ENCODE data around the gene HOXD11.

HOXD11 gene

DNA sequence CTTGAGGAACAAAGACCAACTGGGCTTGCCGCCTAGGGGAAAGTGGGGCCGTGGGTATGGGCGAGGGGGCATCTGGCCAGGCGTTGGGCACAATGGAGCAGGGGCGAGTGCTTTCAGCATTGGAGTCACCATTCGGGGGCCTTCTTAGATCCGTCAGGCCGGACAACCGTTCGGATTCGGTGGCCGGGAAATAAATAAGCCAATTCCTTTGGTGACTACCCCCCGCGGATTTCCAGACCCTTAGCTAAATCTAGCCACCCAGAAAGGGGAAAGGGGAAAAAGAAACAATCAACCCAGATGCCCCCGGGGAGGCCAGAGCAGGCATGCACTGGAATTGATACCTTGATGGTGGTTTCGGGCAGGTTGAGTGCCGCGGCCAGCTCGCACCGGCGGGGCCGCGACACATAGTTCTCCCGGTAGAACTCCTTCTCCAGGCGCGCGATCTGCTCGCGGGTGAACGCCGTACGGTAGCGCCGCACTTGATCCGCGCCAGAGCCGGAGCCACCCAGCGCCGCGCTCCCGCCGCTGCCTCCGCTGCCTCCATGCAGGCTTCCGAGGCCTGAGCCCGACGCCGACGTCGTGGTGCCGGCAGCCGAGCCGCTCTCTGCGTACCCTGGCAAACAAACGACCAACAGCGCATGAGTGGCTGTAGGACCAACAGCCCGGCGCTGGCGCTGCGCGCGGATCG is 25.1 kb upstream of the HOXD11 start:
- no peak for DNase-seq

- DNase-seq, result no peak
These were observed 24.6 kb upstream of the HOXD11 start for GRCh38 chr2:176082525-176082823.

- DNase-seq, result no peak
These were observed 24.0 kb upstream of the HOXD11 start for GRCh38 chr2:176082824-176083751.

DNA sequence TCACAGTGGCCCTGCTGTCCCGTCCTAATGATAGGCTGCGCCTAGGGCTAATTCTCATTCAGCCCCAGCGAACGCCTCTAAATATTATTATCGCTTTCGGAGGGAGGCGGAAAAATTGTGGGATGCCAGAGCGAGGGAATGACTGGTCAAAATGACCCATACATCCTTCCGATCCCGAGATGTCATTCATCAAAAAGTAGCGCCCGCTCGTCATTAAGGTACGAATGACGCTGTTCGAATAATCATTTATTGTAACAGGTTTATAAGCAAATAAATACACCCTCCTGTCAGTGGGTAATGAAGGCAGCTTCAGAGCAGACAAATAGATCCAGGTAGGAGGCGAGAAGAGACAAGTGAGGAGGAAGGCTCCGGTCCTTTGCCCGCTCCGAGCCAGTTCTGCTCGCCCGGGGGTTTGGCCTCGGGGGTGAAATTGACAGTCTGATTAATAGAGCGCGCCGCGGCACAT is 23.3 kb upstream of the HOXD11 start, which contains the start of gene EVX2:
Gene EVX2 (minus strand): TSS at position 167 of the 466 bp plus-strand sequence. CDS start 186 bp downstream, outside the sequence.
- DNase-seq, result no peak

DNA sequence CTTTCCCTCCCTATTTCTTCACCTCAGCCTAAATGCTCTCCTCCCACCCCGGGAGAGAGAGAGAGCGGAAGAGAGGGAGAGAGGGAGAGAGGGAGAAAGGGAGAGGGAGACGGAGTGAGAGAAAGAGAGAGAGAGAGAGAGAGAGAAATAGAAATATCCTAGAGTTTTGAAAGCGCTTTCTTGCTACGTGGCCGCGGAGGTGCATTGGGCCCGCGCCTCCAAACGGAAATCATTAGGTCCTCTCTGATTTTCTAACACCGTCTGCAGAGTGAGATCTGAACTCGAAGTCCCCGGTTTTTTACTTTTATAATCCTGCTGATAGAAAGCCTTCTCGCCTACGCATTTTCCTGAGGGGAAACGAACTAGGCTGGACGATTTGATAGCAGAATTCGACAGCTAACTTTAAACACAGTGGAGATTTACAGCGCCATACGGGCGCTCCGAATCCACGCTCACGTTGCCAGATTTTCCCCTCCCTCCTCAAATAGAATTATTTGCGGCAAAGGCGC is 22.4 kb upstream of the HOXD11 start:
- DNase-seq, result peak; percentile 10

- DNase-seq, result peak; percentile 16
These were observed 21.8 kb upstream of the HOXD11 start for GRCh38 chr2:176085120-176085788.

DNA sequence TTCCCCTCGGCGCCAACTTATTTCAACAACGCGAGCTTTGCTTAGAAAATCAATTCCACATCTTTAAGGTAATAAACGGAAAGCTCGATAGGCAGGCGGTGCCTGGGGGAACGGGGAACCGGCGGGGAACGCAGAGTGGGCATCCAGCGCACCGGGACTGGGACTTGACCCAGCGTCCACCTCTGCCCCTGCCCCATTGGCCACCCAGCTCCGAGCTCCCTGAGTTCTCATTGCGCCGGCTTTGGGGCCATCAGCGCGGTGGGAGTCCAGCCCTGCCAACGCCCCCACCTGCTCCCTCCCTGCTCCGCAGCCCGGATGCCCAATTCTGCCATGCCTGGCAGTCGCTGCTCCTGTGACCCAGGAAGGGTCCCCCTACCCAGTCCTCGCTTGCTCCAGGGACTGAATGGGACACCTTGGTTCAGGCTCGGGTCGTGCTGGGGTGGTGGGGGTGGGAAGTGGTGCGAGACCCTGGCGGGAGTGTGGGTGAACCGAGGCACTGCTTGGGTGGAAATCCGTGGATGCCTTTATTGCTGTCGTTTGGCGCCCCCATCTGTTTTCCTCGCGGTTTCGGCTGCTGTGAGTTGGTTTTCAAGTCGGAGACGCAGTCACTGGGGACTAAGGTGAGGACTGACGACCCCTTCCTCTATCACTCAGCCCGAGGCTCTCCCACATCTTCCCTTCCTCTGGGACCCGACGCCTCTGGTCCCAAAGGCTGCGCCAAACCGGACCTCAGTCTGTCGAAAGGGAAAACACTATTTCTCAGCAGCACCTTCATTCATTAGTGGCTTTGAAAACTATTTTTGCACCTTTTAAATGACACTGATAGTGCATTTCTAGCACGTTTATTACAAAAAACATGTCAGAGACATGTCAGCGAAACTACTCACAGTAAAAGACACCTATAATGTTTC is 21.0 kb upstream of the HOXD11 start:
- DNase-seq, result peak; percentile 75

DNA sequence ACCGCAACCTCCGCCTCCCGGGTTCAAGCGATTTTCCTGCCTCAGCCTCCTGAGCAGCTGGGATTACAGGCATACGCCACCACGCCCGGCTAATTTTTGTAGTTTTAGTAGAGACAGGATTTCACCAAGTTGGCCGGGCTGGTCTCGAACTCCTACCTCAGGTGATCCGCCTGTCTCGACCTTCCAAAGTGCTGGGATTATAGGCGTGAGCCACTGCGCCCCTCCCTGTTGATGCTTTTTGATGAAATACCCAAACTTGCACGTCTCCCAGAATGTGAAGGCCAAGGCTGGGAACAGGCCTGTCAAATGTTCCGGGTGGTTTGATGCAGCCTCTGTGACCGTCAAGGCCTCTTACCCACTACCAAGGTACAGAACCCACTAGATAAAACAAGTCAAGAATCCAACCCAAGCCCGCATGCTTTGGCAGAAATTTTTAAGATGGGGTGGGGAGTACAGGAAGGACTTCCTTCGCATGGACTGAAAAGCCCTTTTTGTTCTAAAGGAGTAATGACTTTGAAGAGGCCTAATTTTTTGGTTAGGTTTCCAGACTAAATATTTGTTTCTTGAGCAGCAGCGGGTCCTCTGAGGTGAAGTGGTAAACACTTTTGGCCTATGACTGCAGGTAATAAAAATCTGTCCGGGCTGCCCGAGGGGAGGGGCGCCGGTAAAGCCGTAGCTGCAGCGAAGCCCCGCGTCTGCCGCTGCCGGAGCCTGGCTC is 19.6 kb upstream of the HOXD11 start:
- DNase-seq, result no peak

- peak; percentile 78 for DNase-seq
These were observed 18.8 kb upstream of the HOXD11 start for GRCh38 chr2:176088048-176088936.

GRCh38 chr2:176088937-176089842 is 17.9 kb upstream of the HOXD11 start:
- DNase-seq, result no peak

- DNase-seq, result no peak
These were observed 17.2 kb upstream of the HOXD11 start for GRCh38 chr2:176089843-176090395.

DNA sequence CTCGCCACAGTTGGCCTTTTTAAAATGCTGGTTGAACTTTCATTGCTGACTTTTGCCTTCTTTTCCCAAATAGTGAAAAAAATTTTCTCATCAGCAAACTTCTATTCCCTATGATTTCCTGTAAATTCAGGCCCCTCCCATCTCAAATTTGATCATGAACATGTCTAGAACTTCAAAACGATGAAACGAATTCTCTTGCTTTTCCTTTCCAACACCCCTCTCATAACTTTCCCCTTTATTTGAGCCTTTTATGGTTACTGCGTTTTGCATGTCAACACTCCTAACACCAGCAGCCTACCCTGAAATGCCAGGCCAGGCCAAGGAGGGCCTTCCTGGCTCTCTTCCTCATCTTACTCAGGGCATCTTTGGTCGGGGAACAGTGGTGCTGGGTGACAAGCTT is 16.2 kb upstream of the HOXD11 start:
- DNase-seq, result no peak

GRCh38 chr2:176091329-176092258 is 15.5 kb upstream of the HOXD11 start:
- no peak for DNase-seq

- DNase-seq, result peak; percentile 21
These were observed 14.6 kb upstream of the HOXD11 start, which contains the start of gene HOXD13 for GRCh38 chr2:176092270-176093144. Gene HOXD13 (plus strand): TSS chr2:176092721. CDS start chr2:176092891, 170 bp downstream.

- DNase-seq, result no peak
These were observed 13.8 kb upstream of the HOXD11 start for GRCh38 chr2:176093145-176093897.

DNA sequence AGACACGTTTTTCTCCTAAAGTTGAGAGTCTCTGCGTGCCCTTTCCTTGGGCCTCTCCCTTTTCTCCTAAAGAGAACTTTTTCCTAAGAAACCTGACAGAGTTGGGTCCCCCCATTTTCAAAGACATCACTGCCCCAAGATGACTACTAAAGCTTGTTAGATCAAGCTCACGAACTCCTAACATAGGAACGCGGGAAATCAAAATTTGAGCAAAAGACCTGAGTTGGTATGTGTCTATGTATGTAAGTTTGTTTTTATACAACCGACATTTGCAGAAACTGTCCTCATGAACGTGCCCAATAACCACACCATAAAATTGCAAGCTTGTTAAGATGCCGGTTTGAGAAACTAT is 13.2 kb upstream of the HOXD11 start:
- DNase-seq, result no peak
